Neural progenitor cell (in vitro differentiated cells): ENCODE data around the gene HOXA1.

ENCODE experiments used
- EZH2 ChIP-seq: fragments of 200-600 bp; sonication (generic); IDR thresholded peaks from 2 replicates; pipeline ENCODE4 v1.6.1; 2017; ENCODE audit warnings: antibody characterized with exemption, mild to moderate bottlenecking, moderate library complexity
- EZH2phosphoT487 ChIP-seq: fragments of 200-600 bp; sonication (generic); IDR thresholded peaks from 2 replicates; pipeline ENCODE4 v1.6.1; 2017; ENCODE audit warnings: antibody characterized with exemption
- TF ChIP-seq, protein P1 (sequence below): fragments of 200-600 bp; sonication (generic); IDR thresholded peaks from 2 replicates; pipeline ENCODE4 v1.5.1; 2017; ENCODE audit warnings: antibody characterized with exemption, mild to moderate bottlenecking

DNA sequence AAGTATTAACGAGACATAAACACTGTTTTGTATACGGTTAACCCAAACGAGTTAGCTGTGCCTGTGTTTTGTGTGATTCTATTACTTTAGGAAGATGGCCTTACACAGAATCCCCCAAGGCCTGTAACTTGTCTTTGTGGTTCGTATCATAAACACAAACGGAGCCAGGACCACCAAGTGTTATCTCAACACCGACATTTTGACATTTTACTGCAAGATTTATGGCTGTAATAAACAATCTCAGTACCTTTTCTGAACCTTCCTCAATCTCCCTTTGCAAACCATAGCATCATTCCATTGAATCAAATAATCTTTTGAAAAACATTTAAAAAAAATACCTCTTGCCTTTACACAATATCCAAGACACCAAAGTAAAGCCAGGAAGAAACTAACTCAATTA lies 37.2 kb upstream of the HOXA1 start:
- TF ChIP-seq, protein P1, sequence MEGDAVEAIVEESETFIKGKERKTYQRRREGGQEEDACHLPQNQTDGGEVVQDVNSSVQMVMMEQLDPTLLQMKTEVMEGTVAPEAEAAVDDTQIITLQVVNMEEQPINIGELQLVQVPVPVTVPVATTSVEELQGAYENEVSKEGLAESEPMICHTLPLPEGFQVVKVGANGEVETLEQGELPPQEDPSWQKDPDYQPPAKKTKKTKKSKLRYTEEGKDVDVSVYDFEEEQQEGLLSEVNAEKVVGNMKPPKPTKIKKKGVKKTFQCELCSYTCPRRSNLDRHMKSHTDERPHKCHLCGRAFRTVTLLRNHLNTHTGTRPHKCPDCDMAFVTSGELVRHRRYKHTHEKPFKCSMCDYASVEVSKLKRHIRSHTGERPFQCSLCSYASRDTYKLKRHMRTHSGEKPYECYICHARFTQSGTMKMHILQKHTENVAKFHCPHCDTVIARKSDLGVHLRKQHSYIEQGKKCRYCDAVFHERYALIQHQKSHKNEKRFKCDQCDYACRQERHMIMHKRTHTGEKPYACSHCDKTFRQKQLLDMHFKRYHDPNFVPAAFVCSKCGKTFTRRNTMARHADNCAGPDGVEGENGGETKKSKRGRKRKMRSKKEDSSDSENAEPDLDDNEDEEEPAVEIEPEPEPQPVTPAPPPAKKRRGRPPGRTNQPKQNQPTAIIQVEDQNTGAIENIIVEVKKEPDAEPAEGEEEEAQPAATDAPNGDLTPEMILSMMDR = no peak
- TF ChIP-seq EZH2 (no peak), EZH2phosphoT487 (no peak)
